ENCODE data around the gene ZNF768.

GRCh38 chr16:30570636-30571444 is 44.5 kb upstream of the ZNF768 start:
- TF ChIP-seq POLR2A (IDR thresholded peaks at IDR 0.05) (no peak), CTCF (IDR thresholded peaks at IDR 0.05) (no peak)

Data from adrenal gland (tissue), 5 donors.